ENCODE results near the gene DCXR.

- TF ChIP-seq CTCF (IDR thresholded peaks at IDR 0.05), result no peak
- TF ChIP-seq EP300 (IDR thresholded peaks at IDR 0.05), result no peak
Measured at GRCh38 chr17:82058855-82059249, 21.4 kb upstream of the DCXR start.
